Fibroblast of gingiva (primary cell): ENCODE results near the gene VSNL1.
A peak's percentile ranks its signal among the peaks of the same experiment; 100 is the strongest.

Experiments used
- DNase-seq: peaks from one replicate; pipeline ENCODE4 v3.0.0-alpha.2; 2011; ENCODE audit warnings: low read depth

The VSNL1 gene

GRCh38 chr2:17614174-17614930, 73.9 kb downstream of the VSNL1 start:
- no peak for DNase-seq

GRCh38 chr2:17615147-17615546, 74.7 kb downstream of the VSNL1 start:
- DNase-seq: no peak

DNA sequence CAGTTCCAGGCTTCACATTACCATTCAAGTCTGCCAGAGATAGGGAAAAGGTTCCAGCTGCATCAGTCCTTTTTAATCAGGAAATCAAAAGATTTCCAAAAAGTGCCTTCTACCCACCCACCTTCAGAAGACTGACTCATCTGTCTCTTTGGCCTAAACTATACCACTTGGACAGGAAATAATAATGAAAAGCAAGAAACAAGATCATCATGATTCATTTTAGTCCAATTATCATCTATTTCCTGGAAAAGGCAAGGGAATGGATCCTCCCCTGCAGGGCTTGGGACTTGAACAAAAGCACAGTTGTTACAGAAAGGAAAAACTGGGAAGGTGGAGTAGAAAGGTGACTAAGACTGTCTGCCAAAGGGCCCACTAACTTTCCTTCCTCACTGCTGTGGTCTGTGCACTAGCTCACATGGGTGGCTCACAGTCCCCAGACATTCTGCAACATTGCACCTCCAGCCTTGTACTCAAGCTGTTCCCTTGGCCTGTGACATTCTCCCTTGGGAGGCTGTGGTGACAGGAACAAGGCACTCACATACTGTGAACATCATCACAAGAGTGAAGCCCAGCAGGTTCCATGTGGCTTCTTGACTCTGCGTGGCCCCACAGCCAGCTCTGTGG, 75.3 kb downstream of the VSNL1 start:
- DNase-seq: peak; percentile 58

DNA sequence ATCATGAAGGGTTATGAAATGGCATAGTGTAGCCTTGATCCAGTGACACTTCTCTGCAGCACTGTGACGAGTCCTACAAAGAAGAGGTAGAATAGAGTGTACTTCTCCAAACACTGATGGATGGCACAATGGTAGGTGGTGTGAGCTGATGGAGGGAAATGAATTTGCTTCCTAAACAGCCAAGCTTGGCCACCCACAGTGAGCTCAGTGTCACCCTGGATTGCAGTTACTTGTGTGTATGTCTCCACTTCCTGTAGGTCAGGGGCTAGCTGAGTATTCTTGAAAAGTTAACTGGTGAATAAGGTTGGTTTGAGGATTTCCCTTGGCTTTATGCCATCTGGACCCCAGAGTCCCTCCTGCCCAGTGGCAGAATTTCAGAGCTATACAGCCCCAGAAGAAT, 75.9 kb downstream of the VSNL1 start:
- no peak for DNase-seq

- DNase-seq: no peak
These were observed 77.0 kb downstream of the VSNL1 start for GRCh38 chr2:17617516-17617915.

- DNase-seq: no peak
These were observed 77.5 kb downstream of the VSNL1 start for GRCh38 chr2:17617955-17618354.

DNA sequence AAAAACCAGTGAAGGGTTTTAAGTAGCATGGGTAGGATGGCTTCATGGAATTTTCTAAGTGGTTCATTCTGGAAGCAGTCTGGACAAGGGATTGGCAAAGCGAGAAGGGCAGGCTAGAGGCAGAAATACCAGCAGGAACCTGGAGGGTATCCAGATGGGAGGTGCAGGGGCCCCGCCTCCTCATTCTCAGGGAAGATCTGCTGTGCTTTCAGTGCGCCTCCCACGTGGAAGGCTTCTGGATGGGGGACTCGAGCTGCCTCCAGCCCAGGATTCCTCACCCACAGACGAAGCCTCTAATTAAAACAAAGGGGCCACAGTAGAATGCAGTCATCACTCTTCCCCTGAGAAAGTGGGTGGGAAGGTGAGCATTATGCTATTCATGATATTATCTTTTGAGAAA, 79.8 kb downstream of the VSNL1 start:
- DNase-seq: no peak

- peak; percentile 23 for DNase-seq
These were observed 80.3 kb downstream of the VSNL1 start for GRCh38 chr2:17620841-17621240.

- DNase-seq: peak; percentile 13
These were observed 81.3 kb downstream of the VSNL1 start for GRCh38 chr2:17621781-17622180.

DNA sequence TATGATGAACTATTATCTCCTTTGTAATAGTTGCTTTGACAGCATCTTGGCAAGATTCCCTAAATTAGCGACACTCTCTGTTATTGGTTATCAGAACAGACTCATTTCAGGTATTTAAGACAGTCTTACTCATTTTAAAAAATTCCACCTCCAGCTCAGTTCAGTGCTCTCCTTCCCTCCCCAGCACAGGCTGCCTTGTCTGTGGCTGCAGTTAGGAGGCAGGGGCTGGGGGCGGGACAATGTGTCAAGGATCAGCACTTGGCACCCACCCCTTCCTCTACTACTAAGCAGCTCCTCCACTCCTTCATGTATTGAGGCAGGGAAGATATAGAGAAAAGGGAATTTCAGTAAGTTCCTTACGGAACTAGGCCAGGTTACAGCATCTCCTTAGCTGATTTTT, 85.0 kb downstream of the VSNL1 start:
- DNase-seq: no peak

DNA sequence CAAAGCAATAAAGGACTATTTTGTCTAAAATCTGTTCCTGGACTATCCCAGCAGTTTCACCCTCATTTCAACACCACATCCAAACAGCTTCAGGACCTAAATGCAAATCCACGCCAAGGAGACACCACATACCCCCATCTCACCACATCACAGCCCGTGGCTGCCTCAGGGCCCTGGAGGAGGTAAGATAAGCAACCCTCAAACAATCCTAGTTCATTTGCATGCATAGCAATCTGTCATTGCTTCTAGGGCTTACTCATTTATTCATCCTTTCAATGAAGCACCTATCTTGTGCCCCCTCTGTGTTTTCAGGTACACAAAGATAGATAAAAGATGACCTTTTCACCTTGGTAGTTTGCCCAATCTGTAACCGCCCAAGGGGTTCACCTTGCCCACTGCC, 86.5 kb downstream of the VSNL1 start:
- no peak for DNase-seq

- DNase-seq: no peak
These were observed 86.9 kb downstream of the VSNL1 start for GRCh38 chr2:17627434-17627833.

GRCh38 chr2:17628349-17629261, 88.1 kb downstream of the VSNL1 start:
- DNase-seq: no peak

DNA sequence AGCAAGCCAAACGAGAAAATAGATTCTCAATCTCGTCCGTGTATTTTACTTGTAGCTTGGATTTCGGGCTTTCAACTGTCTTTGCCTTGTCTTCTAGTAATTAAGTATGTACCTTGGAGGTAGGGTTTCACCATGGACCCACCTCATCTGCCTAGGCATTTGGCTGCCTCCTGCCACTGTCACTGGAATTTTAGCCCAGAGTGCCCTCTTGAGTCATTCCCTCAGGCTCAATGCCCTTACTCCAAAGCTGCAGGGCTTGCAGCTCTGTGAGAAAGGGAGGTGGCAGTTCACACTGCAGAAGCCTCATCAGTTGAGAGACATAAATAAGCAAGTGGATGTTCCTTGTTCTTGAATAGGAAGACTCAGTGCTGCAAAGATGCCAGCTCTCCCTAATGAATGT, 89.6 kb downstream of the VSNL1 start:
- DNase-seq: no peak

- DNase-seq: no peak
These were observed 94.5 kb downstream of the VSNL1 start for GRCh38 chr2:17634997-17635396.

DNA sequence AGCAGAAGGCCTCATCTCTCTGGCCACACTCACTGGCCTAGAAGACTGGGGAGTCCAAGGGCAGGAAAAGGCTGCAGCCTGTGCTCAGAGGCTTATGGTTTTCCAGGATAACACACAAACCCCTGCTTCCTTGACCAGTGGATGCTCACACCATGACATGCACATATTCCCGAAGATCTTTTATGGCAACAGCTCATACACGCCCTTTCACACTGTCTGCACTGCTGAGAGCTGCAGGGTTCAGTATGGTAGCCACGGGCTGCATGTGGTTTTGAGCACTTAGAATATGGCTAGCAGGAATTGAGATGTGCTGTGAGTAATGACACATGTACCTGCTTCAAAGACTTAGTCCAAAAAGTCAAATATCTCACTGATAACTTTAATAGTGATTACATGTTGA, 95.8 kb downstream of the VSNL1 start:
- no peak for DNase-seq

GRCh38 chr2:17637131-17637906, 96.8 kb downstream of the VSNL1 start:
- DNase-seq: no peak

- no peak for DNase-seq
These were observed 97.8 kb downstream of the VSNL1 start for GRCh38 chr2:17638196-17638743.

DNA sequence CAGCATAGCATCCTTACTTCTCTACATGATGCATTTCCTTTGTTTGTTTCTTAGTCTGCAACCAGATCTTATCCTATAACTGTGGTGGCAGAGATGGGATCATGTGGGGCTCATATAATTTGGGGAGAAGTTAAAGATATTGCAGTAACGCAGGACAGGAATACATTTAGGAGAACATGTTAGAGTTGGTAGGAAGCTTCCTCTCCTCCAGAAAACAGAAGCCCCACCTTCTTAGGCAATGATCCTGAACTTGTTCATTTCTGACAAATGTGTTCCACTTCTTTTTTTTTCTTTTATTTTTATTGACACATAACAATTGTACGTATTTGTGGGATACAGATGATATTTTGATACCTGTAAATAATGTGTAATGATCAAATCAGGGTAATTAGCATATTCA, 99.9 kb downstream of the VSNL1 start:
- DNase-seq: no peak

DNA sequence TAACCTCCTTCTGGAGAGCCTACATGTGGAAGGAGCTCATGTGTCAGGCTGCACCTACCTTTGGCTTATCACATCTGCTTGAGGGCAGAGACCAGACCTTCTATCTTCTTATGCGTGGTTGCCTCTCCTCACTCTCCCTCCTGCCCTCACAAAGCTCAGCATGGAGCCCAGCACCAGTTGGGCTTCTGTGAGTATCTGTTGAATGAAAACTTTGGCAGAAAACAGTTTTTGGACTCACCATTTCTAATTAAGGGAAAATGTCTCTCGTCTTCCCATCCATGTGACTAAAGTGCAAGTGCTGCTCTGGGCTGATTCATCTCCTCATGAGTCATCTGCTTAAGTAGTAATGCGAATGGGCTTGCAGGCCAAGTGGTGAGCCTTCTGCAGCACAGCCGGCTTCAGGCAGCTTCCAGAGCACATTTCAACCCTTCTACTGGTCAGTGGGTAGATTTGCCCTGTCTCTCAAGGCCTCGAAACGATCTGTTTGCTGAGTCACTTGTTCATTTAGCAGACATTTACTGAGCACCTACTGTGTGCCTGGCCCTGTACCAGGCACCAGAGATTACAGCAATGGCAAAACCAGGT, 102.6 kb downstream of the VSNL1 start:
- peak; percentile 89 for DNase-seq

DNA sequence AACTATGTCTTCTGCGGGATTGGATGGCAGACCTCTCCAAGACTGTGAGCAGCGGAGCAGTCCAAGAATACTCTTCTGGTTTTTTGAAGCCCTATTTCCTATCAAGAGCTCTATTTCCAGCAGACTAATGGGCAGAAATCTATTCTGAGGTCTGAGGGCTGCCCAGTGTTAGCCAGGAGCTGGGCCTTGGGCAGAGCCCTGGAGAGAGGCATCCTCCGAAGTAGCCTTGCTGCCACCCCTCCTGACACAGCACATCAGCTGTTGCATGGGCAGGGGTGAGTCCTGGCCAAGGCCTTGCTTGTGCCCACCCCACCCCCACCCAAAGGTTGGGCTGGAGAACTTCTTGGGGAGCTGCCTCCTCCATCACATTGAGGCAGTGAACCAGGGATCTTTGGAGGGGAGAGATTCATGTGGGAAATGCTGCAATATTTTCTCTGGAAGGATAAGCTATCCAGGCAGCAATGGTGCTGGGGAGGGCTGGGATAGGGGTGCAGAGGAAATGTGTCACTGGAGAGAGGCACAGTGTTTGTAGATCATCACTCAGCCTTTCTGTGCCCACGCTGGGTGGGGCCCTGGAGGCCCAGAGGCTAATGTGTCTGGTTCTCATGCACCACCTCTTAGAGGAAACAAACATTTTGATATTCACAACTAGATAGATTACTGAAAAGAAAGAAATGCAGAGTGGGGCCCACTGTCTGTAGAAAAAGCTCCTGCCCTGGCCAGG, 104.7 kb downstream of the VSNL1 start:
- no peak for DNase-seq
